Measurements from ENCODE around the gene SMTNL2.
"Not testable (repeated sequence)": the region's sequence is repeated elsewhere in the genome, so short reads cannot be mapped to it uniquely, and the experiment has no call there.

SMTNL2 gene

DNA sequence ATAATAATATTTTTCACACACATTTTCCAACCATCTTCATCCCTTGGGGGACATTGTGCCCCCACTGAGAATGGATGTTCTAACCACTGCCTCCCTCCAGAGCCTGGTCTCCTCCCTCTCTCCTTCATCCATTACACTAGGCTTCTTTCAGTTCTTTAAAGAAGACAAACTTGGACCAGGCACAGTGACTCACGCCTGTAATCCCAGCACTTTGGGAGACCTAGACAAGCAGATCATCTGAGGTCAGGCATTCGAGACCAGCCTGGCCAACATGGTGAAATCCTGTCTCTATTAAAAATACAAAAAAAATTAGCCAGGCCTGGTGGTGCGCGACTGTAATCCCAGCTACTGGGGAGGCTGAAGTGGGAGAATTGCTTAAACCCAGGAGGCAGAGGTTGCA, 50.6 kb downstream of the SMTNL2 start:
- no peak for DNase-seq (ENCODE audit: low read depth in 2 of 2)

DNA sequence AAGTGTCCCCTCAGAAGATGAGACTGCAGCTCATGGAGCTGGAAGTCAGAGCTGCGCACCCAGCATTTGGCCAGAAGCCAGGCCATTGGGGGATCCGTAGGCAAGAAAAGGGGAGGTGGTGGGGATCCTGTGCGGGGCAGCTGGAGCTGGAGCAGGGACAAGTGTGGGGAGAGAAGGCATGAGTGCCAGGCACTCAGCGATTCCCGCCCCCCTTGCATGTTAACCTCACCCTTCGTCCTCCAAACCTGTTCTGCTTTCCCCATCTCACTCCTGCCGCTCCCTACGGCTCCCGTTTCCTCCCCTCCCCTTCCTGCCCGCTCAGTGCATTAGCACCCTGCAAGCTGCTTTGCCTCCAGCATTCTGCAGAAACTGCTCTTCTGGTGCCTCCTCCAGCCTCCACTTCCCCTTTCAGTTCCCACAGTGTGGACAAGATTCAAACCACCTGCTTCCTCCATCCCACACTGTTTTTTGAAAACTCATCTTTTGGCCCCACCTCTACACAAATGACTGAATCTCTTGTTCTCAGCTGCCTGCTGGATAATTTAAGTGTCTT, 51.6 kb downstream of the SMTNL2 start:
- DNase-seq (ENCODE audit: low read depth in 2 of 2): no peak

DNA sequence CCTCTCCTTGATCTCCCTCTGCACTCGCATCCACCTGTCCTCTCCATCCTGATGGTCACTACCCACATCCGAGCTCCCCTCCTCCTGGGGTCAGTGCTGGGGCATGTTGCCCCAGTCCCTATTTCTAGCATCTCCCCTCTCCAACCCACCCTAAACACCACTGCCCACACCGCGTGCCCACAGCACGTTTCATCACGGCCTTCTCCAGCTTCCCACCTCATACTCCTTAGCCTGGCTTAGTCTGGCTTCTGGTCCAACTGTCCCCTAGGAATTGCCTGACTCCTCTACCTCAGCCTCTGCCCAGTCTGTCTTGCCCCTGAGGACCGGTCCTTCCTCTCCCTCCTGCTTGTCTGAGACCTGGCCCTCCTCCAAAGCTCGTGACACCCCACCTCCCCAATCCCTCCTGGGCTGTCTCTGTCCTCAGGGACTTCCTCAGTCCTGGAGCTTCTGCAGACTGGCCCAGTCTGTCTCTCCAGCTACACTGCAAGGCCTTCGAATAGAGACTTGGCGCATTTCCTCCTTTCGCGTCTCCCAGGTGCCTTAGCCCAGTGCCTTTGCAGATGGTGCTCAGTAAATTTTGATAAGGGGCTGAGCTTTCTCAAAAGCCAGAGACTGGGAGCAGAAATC, 52.3 kb downstream of the SMTNL2 start:
- no peak for DNase-seq (ENCODE audit: low read depth in 2 of 2)

DNA sequence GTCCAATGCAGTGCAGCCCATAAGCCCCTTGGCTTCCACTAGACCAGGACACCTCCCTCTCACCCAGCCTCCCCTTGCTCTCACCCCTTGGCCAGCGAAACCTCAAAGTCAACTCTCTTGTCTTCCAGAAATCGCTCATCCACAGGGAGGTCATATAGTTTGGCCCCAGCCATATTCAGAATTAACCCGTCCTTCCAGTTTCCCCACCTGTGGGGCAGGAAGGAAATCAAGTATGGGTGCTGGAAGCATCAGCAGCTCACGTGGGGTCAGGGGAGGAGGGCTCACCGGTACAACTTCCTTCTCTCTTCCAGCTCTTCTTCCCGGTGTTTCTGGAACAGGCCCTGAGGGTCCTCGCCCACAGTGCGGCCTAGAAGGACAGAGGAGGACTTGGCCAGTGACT, 54.4 kb downstream of the SMTNL2 start:
- not testable (repeated sequence) for DNase-seq (ENCODE audit: low read depth in 2 of 2)

DNA sequence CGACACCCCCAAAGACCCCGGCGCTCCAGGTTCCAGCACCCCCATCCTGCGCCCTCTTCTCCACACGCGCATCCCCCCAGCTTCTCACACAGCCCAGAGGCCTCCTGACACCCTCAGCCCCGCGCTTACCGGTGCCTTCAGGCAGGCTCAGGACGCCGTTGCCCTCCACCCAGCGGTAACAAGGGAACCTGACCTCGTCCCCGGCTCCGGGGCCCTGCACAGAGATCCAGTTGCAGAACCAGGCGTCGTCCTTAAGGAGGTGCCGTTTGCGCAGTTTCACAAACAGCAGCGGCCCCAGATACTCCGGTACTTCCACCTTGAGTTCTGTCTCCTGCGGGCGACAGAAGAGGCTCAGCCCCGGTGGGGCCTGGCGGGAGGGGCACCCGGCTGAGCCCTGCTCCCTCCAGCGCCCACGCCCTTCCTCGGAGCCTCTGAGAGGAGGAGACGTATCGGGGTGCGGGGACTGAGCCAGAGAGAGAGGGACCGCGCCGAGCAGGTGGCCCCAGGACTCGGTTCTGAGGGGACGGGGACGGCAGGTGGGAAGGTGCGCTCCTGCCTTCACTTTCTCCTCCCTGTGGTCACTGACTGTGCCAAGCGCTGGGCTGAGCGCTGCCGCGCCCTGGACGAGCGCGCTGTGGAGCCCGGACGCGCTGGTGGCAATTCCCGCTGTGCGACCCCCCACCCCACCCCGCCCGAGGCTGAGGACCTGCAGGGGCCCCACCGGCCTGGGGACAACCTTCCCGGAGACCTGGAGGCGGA, 55.2 kb downstream of the SMTNL2 start:
- not testable (repeated sequence) for DNase-seq (ENCODE audit: low read depth in 2 of 2)

DNA sequence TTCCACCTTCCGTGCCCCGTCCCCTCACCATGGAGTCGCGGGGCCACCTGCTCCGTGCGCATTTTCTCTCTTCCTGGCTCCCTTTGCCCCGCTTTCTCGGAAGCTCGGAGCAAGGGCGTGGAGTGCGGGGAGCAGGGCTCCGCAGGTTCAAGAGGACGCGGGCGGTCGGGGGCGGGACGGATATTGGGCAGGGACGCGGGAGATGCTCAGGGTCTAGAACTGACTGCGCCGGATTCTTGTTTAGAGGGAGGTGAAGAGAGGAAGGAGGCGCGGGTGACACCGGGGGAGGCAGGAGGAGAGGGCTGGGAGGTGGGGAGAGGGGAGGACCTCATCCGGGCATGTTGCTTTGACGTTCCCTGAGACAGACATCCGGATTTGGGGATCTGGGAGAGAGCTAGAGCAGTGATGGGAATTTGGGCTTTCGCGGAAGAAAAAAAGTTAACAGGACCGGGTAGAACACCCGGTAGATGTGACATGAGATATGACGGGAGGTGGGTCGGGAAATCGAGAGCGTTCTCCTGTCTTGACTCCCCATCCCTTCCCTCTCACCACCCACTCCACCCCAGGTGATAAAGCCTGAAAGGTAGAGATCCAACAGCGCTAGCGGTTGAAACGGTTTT, 56.4 kb downstream of the SMTNL2 start:
- DNase-seq (ENCODE audit: low read depth in 2 of 2): not testable (repeated sequence)

DNA sequence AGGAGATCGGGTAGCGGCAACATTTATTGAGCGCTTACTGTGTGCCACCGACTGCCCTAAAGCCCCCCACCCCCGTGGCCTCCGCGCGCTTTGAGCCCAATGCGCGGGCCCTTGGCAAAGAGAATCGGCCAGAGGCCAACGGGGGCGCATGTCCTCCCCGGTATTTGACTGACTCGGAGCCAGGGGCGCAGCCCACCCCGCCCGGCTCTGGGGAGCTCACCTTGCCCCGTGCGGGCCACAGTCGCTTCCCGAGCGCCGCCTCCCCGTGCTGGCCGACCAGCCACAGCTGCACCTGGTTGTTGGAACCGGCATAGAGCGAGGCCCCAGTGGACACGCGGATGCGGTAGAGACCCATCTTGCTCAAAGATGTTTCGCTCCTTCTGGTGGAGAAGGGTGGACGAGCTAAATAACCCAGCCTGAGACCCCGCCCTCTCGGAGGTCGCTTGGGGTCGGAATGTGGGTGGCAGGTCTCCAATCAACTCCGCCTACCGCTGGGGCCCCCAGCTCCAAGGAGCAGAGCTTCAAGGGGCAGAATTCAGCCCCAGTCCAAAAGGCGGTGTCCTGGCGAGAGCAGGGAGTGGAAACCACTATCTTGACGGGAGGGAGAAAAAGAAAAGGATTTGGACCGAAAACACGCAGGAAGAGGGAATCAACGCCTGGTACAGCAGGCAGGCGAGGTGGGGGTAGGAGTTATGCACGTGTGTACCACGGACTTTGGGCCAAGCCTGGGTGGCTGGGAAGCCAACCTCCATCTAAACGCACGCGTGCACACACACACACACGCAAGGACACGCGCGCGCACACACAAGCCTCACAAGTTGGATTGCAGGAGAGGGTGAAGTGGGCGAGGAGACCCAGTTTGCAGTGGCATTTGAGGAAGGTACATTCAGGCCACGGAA, 57.2 kb downstream of the SMTNL2 start, which contains the start of gene ALOX15:
Gene ALOX15 (minus strand): TSS at position 382 of the 899 bp plus-strand sequence. CDS start 27 bp downstream, at position 355.
- no peak for DNase-seq (ENCODE audit: low read depth in 2 of 2)

DNA sequence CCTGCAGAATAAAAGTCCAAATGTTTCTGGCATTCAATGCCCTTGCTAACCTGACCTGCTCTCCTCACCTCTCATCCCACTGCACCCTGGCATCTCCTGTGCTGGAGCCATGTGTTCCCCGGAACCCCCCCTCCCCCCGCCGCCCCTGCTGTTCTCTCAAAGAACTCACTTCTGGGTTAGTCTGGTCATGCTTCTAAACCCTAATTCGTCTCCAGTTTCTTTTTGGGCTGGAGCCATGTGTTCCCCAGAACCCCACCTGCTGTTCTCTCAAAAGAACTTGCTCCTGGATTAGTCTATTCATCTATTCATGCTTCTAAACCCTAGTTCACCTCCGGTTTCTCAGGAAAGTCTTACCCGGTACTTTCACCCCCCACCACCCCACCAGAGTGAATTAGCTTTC, 58.0 kb downstream of the SMTNL2 start:
- no peak for DNase-seq (ENCODE audit: low read depth in 2 of 2)

DNA sequence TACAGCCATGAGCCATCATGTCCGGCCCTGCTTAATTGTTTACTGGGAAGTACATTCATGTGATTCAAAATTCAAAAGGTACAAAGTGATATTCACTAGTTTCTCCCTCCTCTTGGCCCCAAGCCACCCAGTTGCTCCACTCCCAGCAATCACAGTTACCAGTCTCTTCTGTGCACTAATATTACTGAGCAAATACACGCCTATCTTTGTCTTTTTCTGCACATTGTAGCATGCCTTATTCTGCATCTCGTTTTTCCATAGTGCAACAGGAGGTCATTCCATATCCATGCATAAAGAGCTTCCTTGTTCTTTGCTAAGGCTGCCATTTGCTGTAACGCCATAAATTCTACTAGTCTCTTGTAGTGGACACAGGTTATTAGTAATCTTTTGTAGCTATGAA, 59.3 kb downstream of the SMTNL2 start:
- no peak for DNase-seq (ENCODE audit: low read depth in 2 of 2)

DNA sequence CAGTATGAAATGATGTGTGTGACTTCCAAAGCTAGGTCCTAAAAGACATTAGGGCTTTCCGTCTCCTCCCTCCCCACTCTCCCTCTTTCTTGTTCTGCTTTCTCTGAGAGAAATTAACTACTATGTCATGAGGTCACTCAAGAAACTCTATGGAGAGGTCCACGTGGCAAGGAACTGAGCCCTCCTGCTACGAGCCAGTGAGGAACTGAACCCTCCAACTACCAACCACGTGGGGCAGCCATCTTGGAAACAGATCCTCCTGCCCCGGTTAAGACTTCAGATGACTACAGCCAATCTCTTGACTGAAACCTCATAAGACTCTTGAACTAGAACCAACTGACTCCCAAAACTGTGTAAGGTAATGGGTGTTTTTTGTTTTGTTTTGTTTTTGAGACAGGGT, 61.3 kb downstream of the SMTNL2 start:
- no peak for DNase-seq (ENCODE audit: low read depth in 2 of 2)

DNA sequence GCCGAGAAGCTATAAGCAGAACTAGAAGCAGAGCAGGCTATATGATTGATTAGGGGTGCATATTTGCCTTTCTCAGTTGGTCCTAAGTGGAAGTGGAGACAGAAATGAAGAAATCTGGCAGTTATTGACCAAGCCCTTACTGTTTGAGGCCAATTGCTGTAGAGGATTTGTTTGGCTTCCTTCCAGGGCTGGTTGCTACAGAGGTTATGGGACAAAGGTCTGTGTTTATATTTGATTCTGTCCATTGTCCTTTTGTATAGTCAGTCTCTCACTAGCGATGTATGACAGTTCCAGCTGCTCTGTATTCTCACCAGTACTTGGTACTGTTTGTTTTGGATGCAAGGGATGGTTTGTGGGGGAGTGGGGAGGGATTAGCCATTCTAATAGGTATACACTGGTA, 64.4 kb downstream of the SMTNL2 start:
- DNase-seq (ENCODE audit: low read depth in 2 of 2): no peak

DNA sequence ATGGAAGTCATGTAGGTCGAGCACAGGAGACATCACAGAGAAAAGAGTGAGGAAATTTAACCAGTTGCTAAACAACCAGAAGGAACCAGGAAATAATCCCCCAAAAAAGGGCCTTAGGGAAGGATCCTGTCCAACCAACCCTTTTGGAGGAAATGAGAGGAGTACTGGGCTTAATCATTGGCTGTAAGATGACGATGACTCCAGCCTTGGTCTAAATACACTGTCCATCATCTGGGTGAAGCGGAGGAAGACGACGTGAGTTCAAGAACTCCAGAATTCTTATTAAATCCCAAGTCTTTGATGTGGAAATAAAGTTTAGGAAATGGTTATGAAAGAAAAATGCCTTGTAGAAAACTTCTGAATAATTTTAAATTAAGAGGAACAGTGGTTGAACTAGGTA, 68.7 kb downstream of the SMTNL2 start:
- no peak for DNase-seq (ENCODE audit: low read depth in 2 of 2)

DNA sequence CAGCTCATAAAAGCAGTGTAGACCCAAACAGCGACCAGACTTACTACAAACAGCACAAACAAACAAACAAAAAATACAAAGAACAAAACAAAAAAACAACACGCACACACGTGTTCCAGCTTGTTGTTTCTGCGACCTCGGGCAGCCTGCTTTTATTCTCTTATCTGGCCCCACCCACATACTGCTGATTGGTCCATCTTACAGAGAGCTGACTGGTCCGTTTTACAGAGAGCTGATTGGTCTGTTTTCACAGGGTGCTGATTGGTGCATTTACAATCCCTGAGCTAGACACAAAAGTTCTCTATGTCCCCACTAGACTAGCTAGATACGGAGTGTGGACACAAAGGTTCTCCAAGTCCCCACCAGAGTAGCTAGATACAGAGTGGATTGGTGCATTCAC, 71.6 kb downstream of the SMTNL2 start:
- DNase-seq (ENCODE audit: low read depth in 2 of 2): not testable (repeated sequence)

DNA sequence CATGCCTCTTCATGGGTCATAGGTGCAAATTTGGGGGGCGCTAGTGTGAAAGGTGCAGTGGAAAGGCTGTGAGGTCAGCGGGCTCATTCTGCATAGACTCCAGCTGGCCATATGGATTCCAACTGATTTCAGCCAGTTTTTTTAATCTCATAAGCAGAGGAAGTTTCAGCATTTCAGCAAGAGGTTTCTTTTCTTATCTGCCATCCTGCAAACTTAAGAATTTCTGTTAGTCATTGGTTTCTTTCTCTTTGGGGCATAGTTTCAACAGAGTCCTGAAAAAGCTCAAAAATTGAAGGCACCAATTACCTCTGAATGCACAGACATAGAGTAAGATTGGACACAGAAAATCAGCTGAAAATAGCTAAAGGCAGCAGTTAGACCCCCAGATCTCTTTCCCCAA, 73.3 kb downstream of the SMTNL2 start:
- DNase-seq (ENCODE audit: low read depth in 2 of 2): no peak
